Transverse colon (tissue), 4 donors: ENCODE data around the gene TNFRSF12A. TPM values are rescaled to one million over a fixed set of nuclear protein-coding genes. Genes with fewer than 3 reads are reported as not detected.
A peak's percentile ranks its signal among the peaks of the same experiment; 100 is the strongest.

Source experiments
- DNase-seq: peaks from one replicate; pipeline ENCODE4 v3.0.0-alpha.2; 2019
- H3K27ac ChIP-seq, 4 donors: fragments of 200-600 bp; sonication (generic); 2 replicates each; pipeline ENCODE4 v1.5.1; 2016 to 2018; ENCODE audit warnings: inconsistent platforms in 4 of 4
- H3K27me3 ChIP-seq: fragments of 200-600 bp; sonication (generic); 2 replicates; pipeline ENCODE4 v1.5.1; 2017; ENCODE audit warnings: inconsistent platforms
- H3K36me3 ChIP-seq, 4 donors: fragments of 200-600 bp; sonication (generic); 2 replicates each; pipeline ENCODE4 v1.5.1; 2017 to 2019; ENCODE audit warnings: inconsistent platforms in 4 of 4
- H3K4me1 ChIP-seq, 4 donors: fragments of 200-600 bp; sonication (generic); 2 replicates each; pipeline ENCODE4 v1.5.1; 2017 to 2020; ENCODE audit warnings: inconsistent platforms in 4 of 4
- H3K4me3 ChIP-seq, 4 donors: fragments of 200-600 bp; sonication (generic); 1 replicate in 1 of 4; 2 replicates in 3 of 4; pipeline versions ENCODE4 v1.5.1 to v1.6.1; 2017 to 2019; ENCODE audit warnings: inconsistent platforms in 4 of 4
- H3K9me3 ChIP-seq, 2 donors: fragments of 200-600 bp; sonication (generic); 2 replicates each; pipeline ENCODE4 v1.5.1; 2017 to 2019; ENCODE audit warnings: inconsistent platforms in 2 of 2
- CTCF ChIP-seq, 5 experiments: fragments of 200-600 bp in 3 of 5; fragments of 450-650 bp in 2 of 5; sonication (generic) in 3 of 5; IDR thresholded peaks; 1 replicate in 2 of 5; 2 replicates in 3 of 5; pipeline ENCODE4 v1.5.1; 2016 to 2017; ENCODE audit warnings: antibody characterized with exemption in 5 of 5, inconsistent platforms in 3 of 5, mild to moderate bottlenecking in 2 of 5, moderate library complexity in 1 of 5
- EP300 ChIP-seq: sonication (generic); formaldehyde crosslinking; IDR thresholded peaks from one replicate; pipeline ENCODE4 v1.6.1; 2017; ENCODE audit warnings: antibody characterized with exemption, low read depth
- POLR2A ChIP-seq: fragments of 450-650 bp; IDR thresholded peaks from one replicate; pipeline ENCODE4 v1.6.1; 2016; ENCODE audit warnings: antibody characterized with exemption, mild to moderate bottlenecking, moderate library complexity
- POLR2AphosphoS5 ChIP-seq, 3 donors: sonication (generic); formaldehyde crosslinking; IDR thresholded peaks; one replicate each; pipeline ENCODE4 v1.6.1; 2016; ENCODE audit warnings: antibody characterized with exemption in 3 of 3
- WGBS, 2 donors: methylation state at CpG; one replicate each; pipeline ENCODE4 v1.1.5; 2018; ENCODE audit warnings: low coverage in 1 of 2; 5-methylcytosine and 5-hydroxymethylcytosine counted together
- in situ Hi-C, 4 donors: fragments of 200-750 bp; cut with MboI; loops; one replicate each; pipeline versions ENCODE4 v1.15.0 to v1.15.1; 2017; ENCODE audit warnings: low sequenced_read_pairs in 3 of 4, low pct_ligation_motif_present in 1 of 4, low pct_unique_long_range_greater_than_20kb in 1 of 4
- intact Hi-C: fragments of 100-400 bp; cut with DNase I; formaldehyde crosslinking; loops from one replicate; pipeline ENCODE4 v1.15.1; 2023; ENCODE audit warnings: low total_unique reads
- total RNA-seq, 4 donors: library from RNA; depleted of rRNA; stranded (reverse); fragments of >200 nt; gene quantifications; one replicate each; pipeline ENCODE4 v1.1.0, GENCODE V29; 2016

Gene TNFRSF12A
- total RNA-seq, 4 donors from 2014 or later = 13.3 to 50.5 (median 19.9) TPM

GRCh38 chr16:3000540-3000939 is 19.6 kb upstream of the TNFRSF12A start:
- H3K4me3 ChIP-seq = no peak overlapping the region
- in situ Hi-C loops (no loop called here), intact Hi-C loops (no loop called here)
- TF ChIP-seq POLR2AphosphoS5 (IDR thresholded peaks at IDR 0.05) = no peak
- no peak for TF ChIP-seq EP300
- no peak for TF ChIP-seq CTCF (IDR thresholded peaks at IDR 0.05)
- TF ChIP-seq POLR2A = no peak
- no peak for DNase-seq
- 83% methylated on average over 4 of the region's 4 CpGs; no CpG with 5 or more reads in 1 of the 2 donors for WGBS, 2 donors
- H3K36me3 ChIP-seq = no peaks in the 10 kb centered on the region
- peaks cover 0 to 8% (median 4%) of the 10 kb centered on the region in 4 donors for H3K4me1 ChIP-seq
- no peaks in the 10 kb centered on the region for H3K9me3 ChIP-seq
- H3K27me3 ChIP-seq = peaks cover 9% of the 10 kb centered on the region
- no peak overlapping the region for H3K27ac ChIP-seq

- no peaks in the 10 kb centered on the region for H3K9me3 ChIP-seq
- TF ChIP-seq EP300 (no peak), POLR2AphosphoS5 (IDR thresholded peaks at IDR 0.05) (no peak), POLR2A (no peak), CTCF (IDR thresholded peaks at IDR 0.05) (no peak)
- no peak for DNase-seq
- no peaks in the 10 kb centered on the region for H3K36me3 ChIP-seq
- H3K4me3 ChIP-seq = no peak overlapping the region
- H3K27me3 ChIP-seq = peaks cover 15% of the 10 kb centered on the region
- intact Hi-C loops (no loop called here), in situ Hi-C loops (no loop called here)
- no peak overlapping the region for H3K27ac ChIP-seq
- H3K4me1 ChIP-seq = peaks cover 6 to 16% (median 11%) of the 10 kb centered on the region in 4 donors
- WGBS, 2 donors = 76% methylated on average over 11 of the region's 12 CpGs; no CpG with 5 or more reads in 1 of the 2 donors
Observed at GRCh38 chr16:3001316-3001715, 18.9 kb upstream of the TNFRSF12A start.

- H3K27ac ChIP-seq = peak overlapping the region in 2 of 4 donors; percentile 41 to 49
Observed at GRCh38 chr16:3003582-3004270, 16.4 kb upstream of the TNFRSF12A start.

More at GRCh38 chr16:3003582-3004270, 16.4 kb upstream of the TNFRSF12A start:
- intact Hi-C loops (no loop called here), in situ Hi-C loops (no loop called here)
- peak; percentile 98 for DNase-seq
- peaks cover 14 to 40% (median 32%) of the 10 kb centered on the region in 4 donors for H3K4me1 ChIP-seq
- H3K27me3 ChIP-seq = peaks cover 32% of the 10 kb centered on the region
- peak overlapping the region in 2 of 4 donors; percentile 33 to 37 for H3K4me3 ChIP-seq
- H3K36me3 ChIP-seq = no peaks in the 10 kb centered on the region
- H3K9me3 ChIP-seq = no peaks in the 10 kb centered on the region
- TF ChIP-seq POLR2AphosphoS5 (IDR thresholded peaks at IDR 0.05) (peak in 2 of 3 donors; percentile 61 to 68), POLR2A (peak; percentile 50), CTCF (IDR thresholded peaks at IDR 0.05) (peak; percentile 38 to 65 (median 46)), EP300 (no peak)
- WGBS, 2 donors = 0 to 6% methylated on average over 1 to 52 of the region's 58 CpGs
